Stimulated activated CD4-positive, alpha-beta T cell treated with anti-CD3 and anti-CD28 coated beads, Interleukin-4, amount 100 ng/mL, for 24 hours (primary cell): ENCODE results near the gene DENND1A.

Source experiments
- DNase-seq: peaks from one replicate; pipeline ENCODE4 v3.0.0-alpha.2; 2020

The DENND1A gene

GRCh38 chr9:123478160-123478559 is 451.8 kb downstream of the DENND1A start:
- DNase-seq = no peak

- DNase-seq = no peak
These were observed 454.5 kb downstream of the DENND1A start for GRCh38 chr9:123475407-123475806.

- no peak for DNase-seq
These were observed 456.9 kb downstream of the DENND1A start for GRCh38 chr9:123472862-123473614.

DNA sequence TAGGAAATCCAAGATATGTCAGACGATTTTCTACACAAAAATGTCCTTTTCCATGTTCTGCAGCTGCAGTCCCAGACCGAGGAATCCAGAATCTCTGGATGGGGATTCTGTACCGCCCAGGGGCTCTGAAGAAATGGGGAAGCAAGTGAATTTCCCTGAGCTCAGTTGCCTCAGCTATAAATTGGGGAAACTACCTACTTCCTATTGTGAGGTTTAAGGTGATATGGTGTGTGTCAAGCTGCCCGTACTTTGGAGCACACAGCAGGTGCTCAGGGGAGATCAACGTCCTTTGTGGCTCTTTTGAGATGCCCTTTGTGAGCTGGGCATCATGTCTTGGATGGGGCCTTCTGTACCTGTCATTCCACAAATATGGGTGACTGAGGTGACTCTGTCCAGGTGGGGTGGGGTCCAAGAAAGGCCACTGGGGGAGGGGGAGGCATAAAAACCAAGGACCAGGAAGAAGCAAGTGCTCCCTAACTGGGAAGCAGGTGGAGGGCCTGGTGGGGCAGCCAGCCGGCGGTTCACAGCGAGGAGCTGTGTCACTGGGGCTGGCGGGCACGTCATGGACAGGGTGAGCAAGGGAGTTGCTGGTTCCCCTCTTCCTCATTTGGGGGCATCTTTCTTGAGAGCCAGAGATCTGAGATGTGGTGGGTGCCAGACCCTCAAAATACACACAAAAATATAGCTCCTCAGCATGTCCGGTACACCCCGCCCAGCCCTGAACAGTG is 457.9 kb downstream of the DENND1A start:
- DNase-seq = no peak

- no peak for DNase-seq
These were observed 458.7 kb downstream of the DENND1A start for GRCh38 chr9:123470991-123471770.

GRCh38 chr9:123470121-123470782 is 459.7 kb downstream of the DENND1A start:
- no peak for DNase-seq

- no peak for DNase-seq
These were observed 460.6 kb downstream of the DENND1A start for GRCh38 chr9:123469282-123469681.

DNA sequence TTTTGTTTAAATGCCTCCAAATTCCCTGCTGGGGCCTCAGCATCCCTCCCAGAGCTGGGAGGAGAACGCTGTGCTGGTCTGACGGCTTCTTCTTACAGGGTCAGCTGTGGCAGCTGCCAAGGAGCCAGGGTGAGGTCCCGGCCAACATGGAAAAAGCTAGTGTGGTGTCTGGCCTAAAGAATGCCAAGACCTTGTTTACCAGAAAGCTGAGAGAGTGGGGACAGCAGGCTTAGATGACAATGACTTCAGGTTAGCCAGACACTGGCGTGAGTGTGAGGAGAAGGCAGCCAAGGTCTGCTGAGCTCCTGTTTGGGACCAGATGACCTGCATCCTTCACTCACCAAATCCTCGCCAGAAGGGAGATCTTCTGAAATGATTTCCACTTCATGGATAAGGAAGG is 461.4 kb downstream of the DENND1A start:
- DNase-seq = no peak

GRCh38 chr9:123465304-123465703 is 464.6 kb downstream of the DENND1A start:
- DNase-seq = no peak

DNA sequence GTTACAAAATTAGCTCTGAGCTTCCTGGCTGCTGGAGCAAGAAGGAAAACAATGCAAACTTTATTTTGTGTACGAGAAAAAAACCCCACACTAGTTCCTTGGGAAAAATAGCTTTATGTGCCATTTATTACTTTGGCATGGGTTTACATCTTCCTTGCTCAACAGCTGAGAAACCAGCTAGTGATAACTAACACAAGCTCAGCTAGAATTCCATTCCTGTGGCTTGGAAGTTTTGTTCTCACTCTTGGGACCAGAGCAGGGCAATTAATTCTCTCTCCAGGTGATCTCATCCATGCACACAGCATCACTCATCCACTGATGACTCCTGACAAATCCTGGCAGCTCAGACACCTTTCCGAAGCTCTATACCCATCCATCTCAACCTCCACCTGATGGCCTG is 469.8 kb downstream of the DENND1A start:
- DNase-seq = no peak

DNA sequence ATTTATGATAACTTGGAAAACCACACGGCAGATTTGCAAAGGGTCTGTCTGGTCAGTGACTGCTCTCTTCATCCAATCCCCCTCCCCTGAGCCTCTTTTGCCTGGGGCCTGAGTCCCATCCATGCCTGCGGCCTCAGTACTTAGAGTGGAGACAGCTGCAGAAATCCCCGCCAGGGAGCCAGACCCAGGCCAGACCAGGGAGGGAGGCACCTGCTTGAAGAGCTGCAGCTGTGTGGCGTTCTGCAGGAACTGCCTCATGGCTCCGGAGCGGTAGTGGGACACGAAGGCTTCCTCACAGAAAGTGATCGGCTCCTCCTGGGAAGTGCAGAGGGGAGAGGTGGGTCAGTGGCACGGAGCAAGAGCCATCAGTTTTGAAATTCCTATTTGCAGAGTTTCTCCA is 472.3 kb downstream of the DENND1A start:
- no peak for DNase-seq

GRCh38 chr9:123456011-123456410 is 473.9 kb downstream of the DENND1A start:
- no peak for DNase-seq

GRCh38 chr9:123455187-123455586 is 474.7 kb downstream of the DENND1A start:
- no peak for DNase-seq

DNA sequence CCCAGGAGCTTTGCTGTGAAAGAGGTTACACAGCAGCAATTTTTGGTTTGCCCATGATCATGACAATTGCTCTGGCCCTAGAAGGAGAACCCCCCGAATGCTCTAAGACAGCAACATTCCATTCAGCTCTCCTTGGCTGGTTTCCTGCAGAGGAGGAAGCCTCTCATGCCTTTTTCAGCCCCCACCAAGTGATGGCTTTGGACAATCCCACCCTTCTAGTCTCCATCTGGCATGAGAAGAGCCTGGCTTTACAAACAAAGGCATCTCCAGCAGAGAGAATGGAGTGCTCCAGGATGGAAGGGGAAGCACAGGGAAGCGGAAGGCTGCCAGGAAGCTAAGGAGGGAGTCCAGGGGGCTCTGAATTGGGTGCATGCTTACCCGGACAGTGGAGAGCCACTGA is 475.6 kb downstream of the DENND1A start:
- DNase-seq = no peak

DNA sequence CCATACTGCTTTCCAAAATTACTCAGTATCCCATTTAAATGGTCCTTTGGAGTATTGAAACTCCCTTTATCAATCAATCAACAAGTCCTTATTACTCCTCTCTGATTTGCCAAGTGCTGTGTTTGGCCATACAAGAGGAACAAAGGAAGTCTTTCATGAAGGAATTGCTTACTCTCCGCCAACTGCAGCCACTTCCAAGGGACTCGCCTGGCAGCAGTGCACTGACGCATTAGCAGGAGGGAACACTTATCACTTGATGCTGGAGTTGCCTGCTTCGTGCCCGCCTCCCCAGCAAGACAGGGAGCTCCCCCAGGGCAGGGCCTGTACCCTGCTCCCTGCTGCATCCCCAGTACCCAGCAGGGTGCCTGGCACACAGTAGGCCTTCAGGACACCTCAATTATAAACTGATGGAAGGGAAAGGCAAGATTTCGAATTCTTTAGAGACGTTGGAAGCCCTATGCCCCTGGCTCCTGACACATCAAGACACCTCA is 476.1 kb downstream of the DENND1A start:
- DNase-seq = no peak

- no peak for DNase-seq
These were observed 476.8 kb downstream of the DENND1A start for GRCh38 chr9:123453076-123453667.

GRCh38 chr9:123450996-123451395 is 478.9 kb downstream of the DENND1A start:
- DNase-seq = no peak

DNA sequence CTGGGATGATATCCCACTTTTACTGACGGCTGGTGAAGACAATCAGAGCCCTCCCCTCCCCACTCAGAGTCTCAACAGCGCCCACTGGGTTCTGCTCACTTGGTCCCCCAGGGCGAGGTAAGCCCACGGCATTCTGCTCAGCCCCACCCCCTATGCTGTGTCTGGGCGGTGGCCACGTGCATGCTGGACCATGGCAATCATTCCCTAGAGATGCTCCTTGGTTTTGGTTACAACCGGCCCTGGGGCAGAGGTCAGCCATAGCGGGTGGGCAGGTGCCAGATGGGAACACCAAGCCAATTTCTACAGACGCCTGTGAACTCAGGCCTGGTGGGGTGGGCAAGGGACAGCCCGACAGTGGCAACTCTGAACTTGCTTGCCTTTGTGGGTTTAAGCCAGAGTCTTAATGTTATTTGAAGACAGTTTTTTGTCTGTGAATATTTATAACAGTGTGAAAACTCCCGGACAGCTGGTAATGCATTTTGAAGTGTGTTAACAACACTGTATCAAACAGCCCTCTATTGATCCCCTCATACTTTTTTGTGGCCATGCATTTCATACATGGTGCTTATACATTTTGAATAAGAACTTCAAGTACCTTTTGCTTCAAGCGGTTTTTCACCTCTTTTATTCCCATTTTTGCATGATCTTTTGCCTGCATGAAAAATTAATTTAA is 479.7 kb downstream of the DENND1A start:
- DNase-seq = no peak

DNA sequence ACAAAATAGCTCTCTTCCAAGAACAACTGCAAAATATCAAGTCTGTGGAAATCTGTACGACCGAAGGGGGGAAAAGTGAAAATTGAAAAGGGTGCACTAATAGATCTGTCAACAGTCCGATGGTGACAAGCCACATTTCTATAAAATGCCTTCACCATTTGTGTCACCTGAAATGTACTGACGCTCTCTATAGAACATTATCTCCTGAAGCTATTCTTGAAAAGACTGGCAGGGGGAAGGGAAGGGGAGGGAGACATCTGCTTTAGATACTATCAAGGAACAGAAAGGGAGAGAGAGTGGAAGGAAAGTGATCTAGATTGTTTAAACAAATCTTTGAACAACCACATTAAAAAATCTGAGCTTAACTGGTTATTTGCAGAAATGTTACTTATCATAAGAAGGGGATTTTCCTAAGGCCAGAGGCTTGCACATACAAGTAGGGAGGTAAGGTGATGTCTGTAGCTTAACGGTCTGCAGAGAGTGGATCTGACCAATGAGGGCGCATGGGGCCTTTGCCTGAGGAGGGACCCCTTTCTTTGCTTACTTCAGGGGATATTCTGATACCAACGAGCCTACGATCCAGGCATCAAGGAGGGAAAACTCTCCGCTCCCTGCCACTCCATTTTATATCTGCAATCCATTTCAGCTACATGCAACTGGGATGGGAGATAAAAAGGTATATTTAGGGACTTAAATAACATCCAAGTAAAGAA is 481.8 kb downstream of the DENND1A start:
- DNase-seq = no peak

GRCh38 chr9:123445981-123446610 is 483.8 kb downstream of the DENND1A start:
- no peak for DNase-seq

DNA sequence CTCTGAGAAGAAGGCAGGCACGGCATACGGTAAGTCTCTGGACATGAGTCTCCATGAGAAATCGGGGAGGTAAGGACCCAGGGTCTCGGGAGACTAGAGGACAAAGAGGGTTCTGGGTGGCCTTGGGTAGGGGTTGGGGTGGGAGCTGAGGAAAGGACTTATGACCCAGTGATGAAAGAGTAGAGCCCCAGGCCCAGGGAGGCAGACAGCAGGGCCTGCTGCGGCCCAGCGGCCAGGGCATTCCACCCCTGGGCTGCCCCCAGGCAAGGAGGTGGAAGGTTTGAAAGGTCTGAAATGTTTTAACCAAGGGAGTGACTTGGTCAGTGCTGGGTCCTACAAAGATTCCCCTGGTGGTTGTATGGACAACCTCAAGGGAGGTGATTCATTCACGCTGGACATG is 484.8 kb downstream of the DENND1A start:
- DNase-seq = no peak
